ENCODE results near the gene CNTNAP5. TPM values are rescaled to one million over a fixed set of nuclear protein-coding genes. Genes with fewer than 3 reads are reported as not detected.

Gene CNTNAP5
- total RNA-seq, 2 donors from 2014 or later: not detected

DNA sequence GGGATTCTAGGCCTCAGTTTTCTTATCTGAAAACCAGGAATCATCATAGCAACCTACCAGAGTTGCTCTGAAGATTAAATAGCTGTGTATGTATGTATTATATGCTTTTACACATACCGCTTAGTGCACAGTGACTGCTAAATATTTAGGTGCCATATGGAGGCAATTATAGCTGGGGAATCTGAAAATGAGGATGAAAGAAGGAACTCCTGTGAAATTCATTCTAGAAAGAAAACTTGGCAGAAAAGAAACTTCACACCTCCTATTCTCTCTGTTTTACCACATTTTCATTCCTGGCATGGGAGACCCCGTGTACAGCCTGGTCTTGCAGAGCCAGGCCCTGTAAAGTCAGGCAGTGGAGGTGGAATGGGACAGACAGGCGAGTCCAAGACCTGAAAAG lies 862.4 kb downstream of the CNTNAP5 start:
- no peaks in the 10 kb centered on the region for H3K4me1 Mint-ChIP-seq
- H3K27ac Mint-ChIP-seq: no peak overlapping the region
- H3K4me3 Mint-ChIP-seq: no peak overlapping the region
- no peak for ATAC-seq (replicated peaks)
- no peaks in the 10 kb centered on the region for H3K27me3 Mint-ChIP-seq
- H3K9me3 Mint-ChIP-seq: peaks cover 24% of the 10 kb centered on the region
- H3K36me3 Mint-ChIP-seq (ENCODE audit: low read depth): no peaks in the 10 kb centered on the region

DNA sequence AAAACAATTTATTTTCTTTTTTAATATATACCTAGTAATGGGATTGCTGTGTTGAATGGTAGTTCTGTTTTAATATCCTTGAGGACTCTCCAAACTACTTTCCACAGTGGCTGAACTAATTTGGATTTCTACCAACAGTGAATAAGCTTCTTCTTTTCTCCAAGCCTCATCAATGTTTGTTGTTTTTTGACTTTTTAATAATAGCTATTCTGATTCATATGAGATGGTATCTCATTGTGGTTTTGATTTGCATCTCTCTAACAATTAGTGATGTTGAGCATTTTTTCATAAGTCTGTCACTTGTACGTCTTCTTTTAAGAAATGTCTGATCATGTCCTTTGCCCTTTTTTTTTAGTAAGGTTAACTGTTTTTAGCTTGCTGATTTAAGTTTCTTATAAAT lies 863.3 kb downstream of the CNTNAP5 start:
- Mint-ChIP-seq H3K27ac (no peak overlapping the region), H3K27me3 (no peaks in the 10 kb centered on the region), H3K4me1 (no peaks in the 10 kb centered on the region), H3K4me3 (no peak overlapping the region), H3K36me3 (ENCODE audit: low read depth) (no peaks in the 10 kb centered on the region), H3K9me3 (peaks cover 21% of the 10 kb centered on the region)
- ATAC-seq (replicated peaks): no peak

DNA sequence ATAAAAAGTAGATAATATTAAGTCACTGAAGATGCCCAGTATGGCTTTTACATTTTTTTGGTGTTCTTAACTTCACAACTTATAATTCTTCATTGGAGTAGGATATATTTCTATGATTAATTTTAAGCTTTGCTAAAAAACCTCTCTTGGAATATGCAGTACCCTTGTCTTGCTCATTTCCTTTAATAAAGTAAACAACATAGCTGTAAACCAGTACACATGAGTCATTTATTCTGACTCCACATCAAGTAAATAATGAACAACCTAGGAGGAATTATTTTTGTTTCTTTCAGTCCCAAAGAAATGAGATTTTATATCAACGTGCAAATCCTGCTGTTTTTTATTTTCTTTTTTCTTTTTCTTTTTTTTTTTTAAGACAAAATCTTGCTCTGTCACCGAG lies 869.1 kb downstream of the CNTNAP5 start:
- no peak overlapping the region for H3K4me3 Mint-ChIP-seq
- H3K9me3 Mint-ChIP-seq: peaks cover 4% of the 10 kb centered on the region
- no peak for ATAC-seq (replicated peaks)
- no peaks in the 10 kb centered on the region for H3K27me3 Mint-ChIP-seq
- no peak overlapping the region for H3K27ac Mint-ChIP-seq
- no peaks in the 10 kb centered on the region for H3K4me1 Mint-ChIP-seq
- no peaks in the 10 kb centered on the region for H3K36me3 Mint-ChIP-seq (ENCODE audit: low read depth)

DNA sequence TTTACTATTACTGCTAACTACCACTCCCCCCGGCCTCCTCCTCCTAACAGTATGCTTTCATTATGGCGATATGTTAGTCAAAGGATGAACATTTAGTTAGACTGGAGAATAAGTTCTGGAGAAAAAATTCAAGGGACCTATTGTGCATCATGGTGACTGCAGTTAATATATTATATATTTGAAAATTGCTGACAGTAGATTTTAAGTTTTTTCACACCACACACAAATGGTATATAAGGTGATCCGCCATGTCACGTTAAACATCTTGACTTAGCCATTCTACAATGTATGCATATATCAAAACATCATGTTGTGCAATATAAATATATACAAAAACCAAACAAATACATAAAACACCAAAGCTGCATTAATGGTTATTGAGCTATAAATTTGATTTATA lies 873.7 kb downstream of the CNTNAP5 start:
- Mint-ChIP-seq H3K9me3 (peaks cover 14% of the 10 kb centered on the region), H3K27me3 (no peaks in the 10 kb centered on the region), H3K36me3 (ENCODE audit: low read depth) (no peaks in the 10 kb centered on the region), H3K27ac (no peak overlapping the region), H3K4me3 (no peak overlapping the region), H3K4me1 (no peaks in the 10 kb centered on the region)
- ATAC-seq (replicated peaks): no peak

DNA sequence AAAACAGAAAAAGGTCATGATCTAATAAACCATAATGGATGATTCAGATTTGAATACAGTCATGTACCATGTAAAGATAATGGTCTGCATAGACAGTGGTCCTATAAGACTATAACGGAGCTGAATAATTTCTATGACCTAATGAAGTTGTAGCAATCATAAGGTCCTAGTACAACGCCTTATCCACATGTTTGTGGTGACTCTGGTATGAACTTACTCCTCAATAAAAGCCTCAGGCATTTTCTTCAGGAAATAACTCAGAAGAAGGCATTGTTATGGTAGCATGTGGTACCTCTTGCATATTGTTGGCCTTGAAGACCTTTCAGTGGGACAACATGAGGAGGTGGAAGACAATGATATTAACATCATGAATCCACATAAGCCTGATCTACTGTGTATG lies 883.3 kb downstream of the CNTNAP5 start:
- Mint-ChIP-seq H3K27me3 (no peaks in the 10 kb centered on the region), H3K4me1 (no peaks in the 10 kb centered on the region), H3K9me3 (peaks cover 4% of the 10 kb centered on the region), H3K27ac (no peak overlapping the region), H3K36me3 (ENCODE audit: low read depth) (no peaks in the 10 kb centered on the region), H3K4me3 (no peak overlapping the region)
- ATAC-seq (replicated peaks): no peak

DNA sequence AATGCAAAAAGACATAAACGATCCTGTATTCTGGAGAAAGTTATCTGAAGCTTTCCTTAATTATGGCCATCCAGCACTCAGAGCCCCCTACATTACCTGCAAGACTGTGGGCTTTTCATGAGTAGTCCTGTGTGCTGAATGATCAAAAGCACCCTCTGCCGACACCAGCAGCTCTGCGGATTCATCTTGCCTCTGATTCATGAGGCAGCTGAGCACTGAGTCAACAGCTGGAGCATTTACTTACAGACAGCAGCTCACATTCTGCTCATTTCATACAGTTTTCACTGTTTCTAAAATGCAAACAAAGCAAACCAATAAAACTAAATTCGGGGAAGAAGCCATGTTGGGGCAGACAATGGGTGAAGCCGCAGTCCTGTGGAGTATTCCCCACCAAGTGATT lies 886.5 kb downstream of the CNTNAP5 start:
- no peaks in the 10 kb centered on the region for H3K36me3 Mint-ChIP-seq (ENCODE audit: low read depth)
- no peak for ATAC-seq (replicated peaks)
- H3K4me3 Mint-ChIP-seq: no peak overlapping the region
- no peaks in the 10 kb centered on the region for H3K9me3 Mint-ChIP-seq
- H3K4me1 Mint-ChIP-seq: no peaks in the 10 kb centered on the region
- H3K27me3 Mint-ChIP-seq: no peaks in the 10 kb centered on the region
- no peak overlapping the region for H3K27ac Mint-ChIP-seq

DNA sequence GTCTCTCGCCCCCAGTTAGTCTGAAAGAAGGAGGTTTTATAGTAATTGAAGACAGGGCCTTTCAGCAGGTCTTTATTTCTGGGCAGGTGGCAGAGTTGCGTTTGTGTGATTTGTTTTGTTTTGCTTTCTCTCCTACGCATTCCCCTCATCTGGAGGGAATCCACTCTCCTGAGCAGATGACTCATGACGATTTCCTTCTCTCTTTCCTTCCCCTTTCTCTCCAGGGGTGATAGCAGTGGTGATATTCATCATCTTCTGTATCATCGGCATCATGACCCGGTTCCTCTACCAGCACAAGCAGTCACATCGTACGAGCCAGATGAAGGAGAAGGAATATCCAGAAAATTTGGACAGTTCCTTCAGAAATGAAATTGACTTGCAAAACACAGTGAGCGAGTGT lies 888.8 kb downstream of the CNTNAP5 start:
- H3K9me3 Mint-ChIP-seq: peaks cover 13% of the 10 kb centered on the region
- no peaks in the 10 kb centered on the region for H3K27me3 Mint-ChIP-seq
- no peaks in the 10 kb centered on the region for H3K4me1 Mint-ChIP-seq
- no peaks in the 10 kb centered on the region for H3K36me3 Mint-ChIP-seq (ENCODE audit: low read depth)
- no peak overlapping the region for H3K4me3 Mint-ChIP-seq
- no peak overlapping the region for H3K27ac Mint-ChIP-seq
- no peak for ATAC-seq (replicated peaks)

DNA sequence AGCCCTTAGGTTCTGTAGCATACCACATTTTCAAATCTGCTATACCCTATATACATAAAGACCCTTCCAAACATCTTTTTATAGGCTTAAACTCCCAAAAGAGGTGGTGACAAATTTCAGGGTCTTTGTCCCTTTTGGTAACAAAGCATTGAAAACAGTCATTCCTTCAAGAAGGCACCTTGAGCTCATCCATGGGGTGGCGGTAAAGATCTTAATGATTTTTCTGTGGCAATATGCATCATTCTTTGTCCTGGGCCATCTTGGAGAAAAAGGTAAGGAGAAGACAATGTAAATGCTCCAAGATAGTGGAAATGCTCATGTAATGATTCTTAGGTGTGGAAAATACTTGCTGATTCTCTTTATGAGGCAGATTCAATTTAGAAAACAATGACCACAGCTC lies 890.5 kb downstream of the CNTNAP5 start:
- Mint-ChIP-seq H3K27me3 (no peaks in the 10 kb centered on the region), H3K9me3 (peaks cover 13% of the 10 kb centered on the region), H3K4me3 (no peak overlapping the region), H3K4me1 (no peaks in the 10 kb centered on the region), H3K36me3 (ENCODE audit: low read depth) (no peaks in the 10 kb centered on the region), H3K27ac (no peak overlapping the region)
- ATAC-seq (replicated peaks): no peak

DNA sequence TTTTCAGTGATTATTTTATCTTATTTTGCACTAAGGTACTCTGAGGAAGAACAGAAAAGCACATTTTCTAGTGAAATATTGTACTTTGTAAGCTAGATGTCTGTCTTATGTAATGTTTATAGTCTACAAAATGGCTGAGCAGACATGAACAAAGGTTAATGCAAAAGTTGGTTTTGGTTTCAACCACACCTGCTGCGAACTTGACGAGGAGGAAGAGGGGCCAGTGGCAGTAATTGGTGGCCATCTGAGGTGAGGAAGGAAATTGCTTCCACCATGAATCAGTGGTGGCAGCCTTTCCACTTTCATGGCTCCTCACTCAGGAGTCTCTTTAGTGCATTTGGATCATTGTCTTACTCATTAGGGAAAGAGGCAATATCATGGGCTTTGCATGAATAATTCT lies 894.2 kb downstream of the CNTNAP5 start:
- no peak for ATAC-seq (replicated peaks)
- Mint-ChIP-seq H3K36me3 (ENCODE audit: low read depth) (no peaks in the 10 kb centered on the region), H3K4me1 (no peaks in the 10 kb centered on the region), H3K4me3 (no peak overlapping the region), H3K27ac (no peak overlapping the region), H3K9me3 (peaks cover 25% of the 10 kb centered on the region), H3K27me3 (no peaks in the 10 kb centered on the region)

DNA sequence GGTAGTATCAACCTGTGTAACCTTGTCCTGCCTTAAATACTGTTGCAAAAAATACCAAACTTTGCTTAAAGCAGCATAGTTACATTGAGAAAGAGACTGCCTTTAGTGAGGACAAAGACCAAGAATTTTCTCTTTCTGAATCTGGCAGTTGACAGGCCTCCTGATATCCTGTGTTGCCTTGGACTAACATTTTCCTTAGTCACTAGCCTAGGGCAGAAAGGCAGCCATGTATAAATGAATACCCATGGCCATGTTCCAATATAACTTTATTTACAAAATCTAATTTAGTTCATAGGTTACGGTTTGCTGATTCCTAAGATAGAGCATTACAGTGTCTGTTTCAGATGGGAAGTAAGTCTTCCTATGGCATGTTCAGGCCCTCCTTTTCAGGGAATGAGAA lies 895.4 kb downstream of the CNTNAP5 start:
- Mint-ChIP-seq H3K27ac (no peak overlapping the region), H3K36me3 (ENCODE audit: low read depth) (no peaks in the 10 kb centered on the region), H3K4me3 (no peak overlapping the region), H3K9me3 (peaks cover 25% of the 10 kb centered on the region), H3K27me3 (no peaks in the 10 kb centered on the region), H3K4me1 (no peaks in the 10 kb centered on the region)
- no peak for ATAC-seq (replicated peaks)

DNA sequence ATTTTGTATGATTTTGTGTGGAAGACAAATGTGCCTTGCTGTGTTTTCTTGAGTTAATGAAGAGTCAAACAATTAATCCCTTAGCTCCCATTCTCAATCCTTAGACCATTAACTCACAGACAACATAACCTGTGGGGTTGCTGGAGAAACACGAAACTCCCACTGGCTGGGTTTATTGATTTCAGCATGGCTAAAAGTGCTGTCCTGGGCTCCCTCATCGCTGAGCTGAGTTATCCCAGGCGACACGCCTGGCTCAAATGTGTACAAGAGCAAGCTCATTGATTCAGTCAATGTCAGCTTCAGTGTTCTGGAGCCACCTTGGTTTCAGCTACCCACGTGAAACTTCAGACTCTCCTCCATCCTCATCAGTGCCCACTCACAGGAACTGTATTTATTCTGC lies 896.1 kb downstream of the CNTNAP5 start:
- H3K9me3 Mint-ChIP-seq: peaks cover 30% of the 10 kb centered on the region
- no peak overlapping the region for H3K27ac Mint-ChIP-seq
- H3K27me3 Mint-ChIP-seq: no peaks in the 10 kb centered on the region
- no peaks in the 10 kb centered on the region for H3K4me1 Mint-ChIP-seq
- no peaks in the 10 kb centered on the region for H3K36me3 Mint-ChIP-seq (ENCODE audit: low read depth)
- ATAC-seq (replicated peaks): no peak
- H3K4me3 Mint-ChIP-seq: no peak overlapping the region

DNA sequence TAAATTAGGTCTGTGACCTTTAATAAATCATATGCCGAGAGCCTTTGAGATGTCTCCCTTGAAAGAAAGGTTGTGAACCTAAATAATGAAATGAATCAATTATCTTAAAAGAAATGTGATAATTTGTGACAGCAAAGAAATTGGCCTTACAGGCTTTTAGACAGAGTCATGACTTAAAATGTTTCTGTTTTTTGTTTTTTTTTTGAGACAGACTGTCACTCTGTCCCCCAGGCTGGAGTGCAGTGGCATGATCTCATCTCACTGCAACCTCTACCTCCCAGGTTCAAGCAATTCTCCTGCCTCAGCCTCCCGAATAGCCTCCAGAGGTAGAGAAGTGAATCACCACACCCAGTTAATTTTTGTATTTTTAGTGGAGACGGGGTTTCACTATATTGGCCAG lies 898.0 kb downstream of the CNTNAP5 start:
- H3K4me3 Mint-ChIP-seq: no peak overlapping the region
- H3K9me3 Mint-ChIP-seq: peaks cover 28% of the 10 kb centered on the region
- H3K27ac Mint-ChIP-seq: no peak overlapping the region
- H3K4me1 Mint-ChIP-seq: no peaks in the 10 kb centered on the region
- H3K27me3 Mint-ChIP-seq: no peaks in the 10 kb centered on the region
- H3K36me3 Mint-ChIP-seq (ENCODE audit: low read depth): no peaks in the 10 kb centered on the region
- no peak for ATAC-seq (replicated peaks)

DNA sequence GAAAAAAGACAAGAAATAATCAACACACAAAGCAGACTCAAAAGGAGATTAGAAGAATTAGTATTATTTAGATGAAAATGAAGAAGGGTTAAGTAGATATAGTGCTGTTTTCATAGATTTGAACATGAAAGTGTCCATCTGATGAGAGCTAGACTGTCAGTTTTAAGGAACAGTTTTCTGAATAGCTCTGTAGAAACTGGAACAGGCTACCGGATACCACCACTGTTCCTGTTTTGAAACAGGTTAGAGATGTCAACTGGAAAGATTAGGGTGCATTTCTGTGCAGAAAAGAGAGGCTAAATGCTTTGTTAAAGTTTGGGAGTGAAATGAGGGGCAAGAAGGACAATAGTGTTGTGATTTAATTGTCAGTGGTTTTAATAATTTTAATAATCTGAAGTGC lies 908.8 kb downstream of the CNTNAP5 start:
- peaks cover 18% of the 10 kb centered on the region for H3K9me3 Mint-ChIP-seq
- ATAC-seq (replicated peaks): no peak
- H3K4me1 Mint-ChIP-seq: no peaks in the 10 kb centered on the region
- no peak overlapping the region for H3K4me3 Mint-ChIP-seq
- no peak overlapping the region for H3K27ac Mint-ChIP-seq
- H3K27me3 Mint-ChIP-seq: no peaks in the 10 kb centered on the region
- no peaks in the 10 kb centered on the region for H3K36me3 Mint-ChIP-seq (ENCODE audit: low read depth)

DNA sequence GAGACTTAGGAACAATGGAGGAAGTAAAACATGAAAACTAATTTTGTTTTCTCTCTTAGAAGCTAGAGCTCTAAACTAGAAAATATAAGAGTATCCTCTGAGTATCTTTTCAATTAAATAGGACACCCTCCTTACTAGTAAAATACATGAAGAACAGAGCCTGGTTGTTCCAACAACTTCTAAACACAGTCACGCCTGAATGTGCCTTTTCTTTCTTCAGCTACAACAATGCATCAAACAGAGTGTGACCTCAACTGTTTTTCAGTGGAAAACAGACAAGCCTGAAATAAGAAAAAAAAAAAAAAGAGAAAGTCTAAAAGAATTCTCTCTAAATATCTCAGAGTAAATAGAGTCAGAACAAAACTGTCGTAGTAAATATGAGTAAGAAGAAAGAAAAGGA lies 928.8 kb downstream of the CNTNAP5 start:
- no peak overlapping the region for H3K4me3 Mint-ChIP-seq
- H3K27me3 Mint-ChIP-seq: no peaks in the 10 kb centered on the region
- ATAC-seq (replicated peaks): no peak
- H3K36me3 Mint-ChIP-seq (ENCODE audit: low read depth): no peaks in the 10 kb centered on the region
- H3K9me3 Mint-ChIP-seq: peaks cover 16% of the 10 kb centered on the region
- no peaks in the 10 kb centered on the region for H3K4me1 Mint-ChIP-seq
- no peak overlapping the region for H3K27ac Mint-ChIP-seq

DNA sequence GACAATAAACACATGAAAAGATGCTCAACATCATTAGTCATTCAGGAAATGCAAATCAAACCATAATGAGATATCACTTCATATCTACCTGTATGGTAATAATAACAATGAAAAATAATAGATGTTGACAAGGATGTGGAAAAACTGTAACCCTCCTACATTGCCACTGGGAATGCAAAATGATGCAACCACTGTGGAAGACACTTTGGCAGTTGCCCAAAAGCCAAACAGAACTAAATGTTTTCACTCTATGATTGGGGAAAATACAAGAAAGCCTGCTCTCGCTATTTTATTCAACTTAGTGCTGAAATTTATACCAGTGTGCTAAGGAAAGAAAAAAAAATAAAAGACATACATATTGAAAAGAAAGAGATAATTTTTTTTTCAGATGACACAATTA lies 934.5 kb downstream of the CNTNAP5 start:
- no peaks in the 10 kb centered on the region for H3K27me3 Mint-ChIP-seq
- H3K9me3 Mint-ChIP-seq: peaks cover 8% of the 10 kb centered on the region
- H3K4me1 Mint-ChIP-seq: no peaks in the 10 kb centered on the region
- no peak for ATAC-seq (replicated peaks)
- H3K4me3 Mint-ChIP-seq: no peak overlapping the region
- no peak overlapping the region for H3K27ac Mint-ChIP-seq
- no peaks in the 10 kb centered on the region for H3K36me3 Mint-ChIP-seq (ENCODE audit: low read depth)

DNA sequence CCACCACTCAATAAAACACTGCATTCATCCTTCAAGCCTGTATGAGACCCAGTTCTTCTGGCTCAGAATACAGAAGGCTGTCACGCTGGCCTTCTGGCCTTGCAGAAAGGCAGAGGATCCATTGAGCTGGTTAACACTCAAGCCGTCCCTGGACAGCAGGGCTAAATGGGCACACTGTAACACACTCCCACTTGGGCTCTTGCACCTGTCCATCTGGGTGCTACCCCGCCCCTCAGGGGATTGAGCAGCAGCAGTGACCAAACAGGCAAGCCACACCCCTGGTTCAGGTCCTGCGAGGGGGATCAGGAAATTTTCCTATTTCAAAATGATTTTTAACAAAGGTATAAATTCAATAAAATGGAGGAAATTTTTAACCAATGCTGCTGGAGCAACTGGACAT lies 936.0 kb downstream of the CNTNAP5 start:
- Mint-ChIP-seq H3K27me3 (no peaks in the 10 kb centered on the region), H3K4me1 (no peaks in the 10 kb centered on the region), H3K4me3 (no peak overlapping the region), H3K27ac (no peak overlapping the region), H3K9me3 (peaks cover 5% of the 10 kb centered on the region), H3K36me3 (ENCODE audit: low read depth) (no peaks in the 10 kb centered on the region)
- ATAC-seq (replicated peaks): no peak

All from activated T-helper 17 cell treated with anti-CD3 and anti-CD28 coated beads, Interleukin-2, amount 50 U/mL, for 72 hours (primary cell).